ENCODE results near the gene CYBC1. TPM values are rescaled to one million over a fixed set of nuclear protein-coding genes. Genes with fewer than 3 reads are reported as not detected.

CYBC1 gene
- total and polyA plus RNA-seq, 9 of the 15 experiments (the other 6 are each of a cell fraction or from before 2014, with no cell fraction given), result 1.3 to 71.8 (median 49.9) TPM

DNA sequence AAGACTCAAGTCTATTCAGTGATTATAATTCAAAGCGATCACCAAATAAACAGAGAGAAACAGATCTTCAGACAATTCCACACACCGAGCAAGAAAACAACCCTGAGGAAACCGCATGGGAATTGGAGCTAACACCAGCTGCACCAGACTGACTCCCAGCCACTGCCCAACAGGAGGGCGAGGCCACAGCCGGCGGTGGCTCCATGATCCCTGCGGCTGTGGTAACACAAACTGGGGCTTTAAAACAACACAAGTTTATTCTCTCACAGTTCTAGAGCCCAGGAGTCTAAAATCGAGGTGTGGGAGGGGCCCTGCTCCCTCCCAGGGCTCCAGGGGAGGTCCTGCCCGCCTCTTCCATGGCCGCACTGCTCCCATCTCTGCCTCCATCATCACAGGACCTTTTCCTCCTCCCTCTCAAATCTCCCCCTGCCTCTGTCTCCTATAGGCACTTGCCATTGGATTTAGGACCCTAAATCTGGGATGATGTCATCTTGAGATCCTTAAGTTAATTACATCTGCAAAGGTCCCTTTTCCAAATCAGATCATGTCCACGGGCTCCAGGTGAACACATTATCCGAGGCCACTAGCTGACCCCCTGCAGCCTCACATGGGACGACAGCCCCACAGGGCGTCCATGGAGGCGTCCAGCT lies 42.1 kb downstream of the CYBC1 start:
- TF ChIP-seq RB1 (IDR thresholded peaks at IDR 0.05; ENCODE audit: low read depth) (no peak), GABPB1 (CRISPR knock-in tag; IDR thresholded peaks at IDR 0.05) (no peak), KHSRP (IDR thresholded peaks at IDR 0.05) (no peak), POLR2AphosphoS2 (IDR thresholded peaks at IDR 0.05; ENCODE audit: low read length) (no peak), FOXJ2 (tag; IDR thresholded peaks at IDR 0.05) (no peak), ZNF707 (CRISPR knock-in tag; conservative IDR thresholded peaks at IDR 0.05) (no peak), FOXK2 (conservative IDR thresholded peaks at IDR 0.05 in 1 of 2, IDR thresholded peaks at IDR 0.05 in 1 of 2; ENCODE audit: low read depth in 2 of 2) (no peak), ZBTB17 (CRISPR knock-in tag; IDR thresholded peaks at IDR 0.05) (no peak), ELF2 (CRISPR knock-in tag; IDR thresholded peaks at IDR 0.05) (no peak)
- TF ChIP-seq, protein P1, sequence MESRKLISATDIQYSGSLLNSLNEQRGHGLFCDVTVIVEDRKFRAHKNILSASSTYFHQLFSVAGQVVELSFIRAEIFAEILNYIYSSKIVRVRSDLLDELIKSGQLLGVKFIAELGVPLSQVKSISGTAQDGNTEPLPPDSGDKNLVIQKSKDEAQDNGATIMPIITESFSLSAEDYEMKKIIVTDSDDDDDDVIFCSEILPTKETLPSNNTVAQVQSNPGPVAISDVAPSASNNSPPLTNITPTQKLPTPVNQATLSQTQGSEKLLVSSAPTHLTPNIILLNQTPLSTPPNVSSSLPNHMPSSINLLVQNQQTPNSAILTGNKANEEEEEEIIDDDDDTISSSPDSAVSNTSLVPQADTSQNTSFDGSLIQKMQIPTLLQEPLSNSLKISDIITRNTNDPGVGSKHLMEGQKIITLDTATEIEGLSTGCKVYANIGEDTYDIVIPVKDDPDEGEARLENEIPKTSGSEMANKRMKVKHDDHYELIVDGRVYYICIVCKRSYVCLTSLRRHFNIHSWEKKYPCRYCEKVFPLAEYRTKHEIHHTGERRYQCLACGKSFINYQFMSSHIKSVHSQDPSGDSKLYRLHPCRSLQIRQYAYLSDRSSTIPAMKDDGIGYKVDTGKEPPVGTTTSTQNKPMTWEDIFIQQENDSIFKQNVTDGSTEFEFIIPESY (CRISPR knock-in tag; IDR thresholded peaks at IDR 0.05), result no peak
- TF ChIP-seq, protein P2, sequence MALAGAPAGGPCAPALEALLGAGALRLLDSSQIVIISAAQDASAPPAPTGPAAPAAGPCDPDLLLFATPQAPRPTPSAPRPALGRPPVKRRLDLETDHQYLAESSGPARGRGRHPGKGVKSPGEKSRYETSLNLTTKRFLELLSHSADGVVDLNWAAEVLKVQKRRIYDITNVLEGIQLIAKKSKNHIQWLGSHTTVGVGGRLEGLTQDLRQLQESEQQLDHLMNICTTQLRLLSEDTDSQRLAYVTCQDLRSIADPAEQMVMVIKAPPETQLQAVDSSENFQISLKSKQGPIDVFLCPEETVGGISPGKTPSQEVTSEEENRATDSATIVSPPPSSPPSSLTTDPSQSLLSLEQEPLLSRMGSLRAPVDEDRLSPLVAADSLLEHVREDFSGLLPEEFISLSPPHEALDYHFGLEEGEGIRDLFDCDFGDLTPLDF (CRISPR knock-in tag; IDR thresholded peaks at IDR 0.05), result no peak
- TF ChIP-seq, protein P3, sequence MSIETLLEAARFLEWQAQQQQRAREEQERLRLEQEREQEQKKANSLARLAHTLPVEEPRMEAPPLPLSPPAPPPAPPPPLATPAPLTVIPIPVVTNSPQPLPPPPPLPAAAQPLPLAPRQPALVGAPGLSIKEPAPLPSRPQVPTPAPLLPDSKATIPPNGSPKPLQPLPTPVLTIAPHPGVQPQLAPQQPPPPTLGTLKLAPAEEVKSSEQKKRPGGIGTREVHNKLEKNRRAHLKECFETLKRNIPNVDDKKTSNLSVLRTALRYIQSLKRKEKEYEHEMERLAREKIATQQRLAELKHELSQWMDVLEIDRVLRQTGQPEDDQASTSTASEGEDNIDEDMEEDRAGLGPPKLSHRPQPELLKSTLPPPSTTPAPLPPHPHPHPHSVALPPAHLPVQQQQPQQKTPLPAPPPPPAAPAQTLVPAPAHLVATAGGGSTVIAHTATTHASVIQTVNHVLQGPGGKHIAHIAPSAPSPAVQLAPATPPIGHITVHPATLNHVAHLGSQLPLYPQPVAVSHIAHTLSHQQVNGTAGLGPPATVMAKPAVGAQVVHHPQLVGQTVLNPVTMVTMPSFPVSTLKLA (conservative IDR thresholded peaks at IDR 0.05), result no peak
- ChIA-PET POLR2A (interaction anchor here (0.6 kb wide), 1 partner anchor 12 kb away, joined by 4 read pairs; no protein-coding TSS in a partner anchor), CTCF (ENCODE audit: low intra/inter-chr PET ratio) (no interaction called here)
- no peak for ATAC-seq
- Histone ChIP-seq H4K20me1 (replicated peaks; ENCODE audit: control insufficient read depth, insufficient read depth, low read length) (no peaks in the 10 kb centered on the region), H3K4me1 (replicated peaks in 1 of 2; ENCODE audit: control insufficient read depth in 2 of 2, insufficient read depth in 2 of 2, low read length in 2 of 2) (peaks cover 0 to 26% of the 10 kb centered on the region in 2 experiments; a peak in 1 of 5 replicates), H3K9me3 (replicated peaks; ENCODE audit: control insufficient read depth, insufficient read depth, low read depth, low read length) (no peaks in the 10 kb centered on the region), H3K79me2 (ENCODE audit: control insufficient read depth, insufficient read depth, low read length) (peaks cover 7% of the 10 kb centered on the region; the same call in 2 of the 3 replicates), H3K9ac (ENCODE audit: insufficient read depth in 1 of 2, low read depth in 2 of 2, low read length in 2 of 2) (no peak overlapping the region), H3K36me3 (ENCODE audit: control insufficient read depth, insufficient read depth, low read length) (peaks cover 28% of the 10 kb centered on the region; the same call in 2 of the 3 replicates), H3K27ac (ENCODE audit: extremely low read depth, low read depth, low read length) (no peak overlapping the region), H2AFZ (ENCODE audit: low read depth, low read length) (no peak overlapping the region), H3K9me1 (ENCODE audit: control insufficient read depth, insufficient read depth, low read length) (peaks cover 5% of the 10 kb centered on the region), H3K4me2 (ENCODE audit: insufficient read depth, low read length) (no peak overlapping the region), H3K4me3 (no peak overlapping the region), H3K27me3 (ENCODE audit: control insufficient read depth in 2 of 2, insufficient read depth in 2 of 2, low read length in 2 of 2) (no peaks in the 10 kb centered on the region)
- no peak for FAIRE-seq
- BruUV-seq (replicated peaks), result no TSS peak
- intact Hi-C loops (cut with micrococcal nuclease) (no loop called here), in situ Hi-C loops (cut with MboI) (no loop called here)
- DNase-seq (ENCODE audit: extremely low read depth in 1 of 4, low spot score in 3 of 4), result no peak
- 78% methylated on average over 14 of the region's 15 CpGs for WGBS (ENCODE audit: insufficient coverage, low coverage, missing lambda C conversion rate)

Measured in K562 (cell line).